Islet of Langerhans (tissue), 1 donor: ENCODE results near the gene MRPL23.

ENCODE experiments used
- FAIRE-seq: peaks from one replicate; lab custom pipeline; 2011; peaks lifted over from hg19 to GRCh38; lab: Jason Lieb, UNC

The MRPL23 gene

GRCh38 chr11:1959786-1960185 is 12.7 kb downstream of the MRPL23 start:
- no peak for FAIRE-seq

GRCh38 chr11:1963864-1964263 is 16.7 kb downstream of the MRPL23 start:
- no peak for FAIRE-seq

- no peak for FAIRE-seq
Measured at GRCh38 chr11:1964348-1964747, 17.2 kb downstream of the MRPL23 start.

- no peak for FAIRE-seq
Measured at GRCh38 chr11:1964955-1965354, 17.8 kb downstream of the MRPL23 start.

- no peak for FAIRE-seq
Measured at GRCh38 chr11:1966531-1966930, 19.4 kb downstream of the MRPL23 start.

- no peak for FAIRE-seq
Measured at GRCh38 chr11:1967641-1968225, 20.6 kb downstream of the MRPL23 start.

- no peak for FAIRE-seq
Measured at GRCh38 chr11:1968454-1969002, 21.4 kb downstream of the MRPL23 start.

GRCh38 chr11:1969035-1969434 is 21.9 kb downstream of the MRPL23 start:
- no peak for FAIRE-seq

- FAIRE-seq = no peak
Measured at GRCh38 chr11:1969776-1970175, 22.6 kb downstream of the MRPL23 start.

- FAIRE-seq = no peak
Measured at GRCh38 chr11:1970956-1971355, 23.8 kb downstream of the MRPL23 start.

- FAIRE-seq = no peak
Measured at GRCh38 chr11:1975185-1975584, 28.1 kb downstream of the MRPL23 start.

- no peak for FAIRE-seq
Measured at GRCh38 chr11:1978720-1979473, 31.8 kb downstream of the MRPL23 start.

- no peak for FAIRE-seq
Measured at GRCh38 chr11:1979607-1980006, 32.5 kb downstream of the MRPL23 start.

GRCh38 chr11:1982873-1983600 is 35.9 kb downstream of the MRPL23 start:
- FAIRE-seq = no peak

GRCh38 chr11:1983601-1983961 is 36.4 kb downstream of the MRPL23 start:
- FAIRE-seq = no peak

- FAIRE-seq = no peak
Measured at GRCh38 chr11:1987024-1987423, 39.9 kb downstream of the MRPL23 start.

GRCh38 chr11:1988174-1988573 is 41.0 kb downstream of the MRPL23 start:
- FAIRE-seq = no peak

GRCh38 chr11:1988667-1989317 is 41.7 kb downstream of the MRPL23 start:
- no peak for FAIRE-seq

GRCh38 chr11:1989953-1990352 is 42.8 kb downstream of the MRPL23 start:
- no peak for FAIRE-seq

- no peak for FAIRE-seq
Measured at GRCh38 chr11:1990872-1991578, 43.9 kb downstream of the MRPL23 start.

- no peak for FAIRE-seq
Measured at GRCh38 chr11:1992111-1992510, 45.0 kb downstream of the MRPL23 start.

GRCh38 chr11:1994121-1994520 is 47.0 kb downstream of the MRPL23 start:
- no peak for FAIRE-seq
